CD14-positive monocyte (primary cell): Measurements from ENCODE around the gene SPPL3. TPM values are rescaled to one million over a fixed set of nuclear protein-coding genes. Genes with fewer than 3 reads are reported as not detected.

Experiments
- DNase-seq, 3 donors: peaks; one replicate each; pipeline ENCODE4 v3.0.0-alpha.2; 2011 to 2022
- H2AFZ ChIP-seq: 2 replicates; pipeline ENCODE4 v1.6.0; 2012; ENCODE audit warnings: mild to moderate bottlenecking, low read depth, low read length, inconsistent platforms; ENCODE audit not compliant: insufficient read depth, poor library complexity, severe bottlenecking
- H3K27ac ChIP-seq, 2 donors: 1 replicate in 1 of 2; 2 replicates in 1 of 2; pipeline ENCODE4 v1.5.1; 2012 to 2013; ENCODE audit warnings: low read length in 2 of 2, control low read depth in 1 of 2, inconsistent platforms in 1 of 2, low read depth in 1 of 2, mild to moderate bottlenecking in 1 of 2
- H3K27me3 ChIP-seq, 2 donors: one replicate each; pipeline versions ENCODE4 v1.6.0 to v1.6.1; 2011 to 2013; ENCODE audit warnings: low read length in 2 of 2; ENCODE audit not compliant: control insufficient read depth in 2 of 2, insufficient read depth in 2 of 2
- H3K36me3 ChIP-seq, 2 donors: replicated peaks in 1 of 2; 1 replicate in 1 of 2; 2 replicates in 1 of 2; pipeline versions ENCODE4 v1.5.1 to v1.6.1; 2012 to 2013; ENCODE audit warnings: low read length in 2 of 2, control low read depth in 1 of 2, inconsistent platforms in 1 of 2, mild to moderate bottlenecking in 1 of 2; ENCODE audit not compliant: insufficient read depth in 2 of 2, control insufficient read depth in 1 of 2
- H3K4me1 ChIP-seq, 2 donors: 1 replicate in 1 of 2; 2 replicates in 1 of 2; pipeline versions ENCODE4 v1.5.1 to v1.6.1; 2012 to 2013; ENCODE audit warnings: low read length in 2 of 2, control low read depth in 1 of 2, inconsistent platforms in 1 of 2, mild to moderate bottlenecking in 1 of 2, moderate library complexity in 1 of 2; ENCODE audit not compliant: insufficient read depth in 2 of 2, control insufficient read depth in 1 of 2
- H3K4me2 ChIP-seq: replicated peaks from 2 replicates; pipeline ENCODE3; 2012; ENCODE audit warnings: low read length, moderate library complexity, mild to moderate bottlenecking; ENCODE audit not compliant: poor library complexity, severe bottlenecking; ENCODE audit errors: extremely low read depth
- H3K4me3 ChIP-seq, 3 experiments: fragments of 200-600 bp in 1 of 3; sonication (generic) in 1 of 3; replicated peaks in 1 of 3; 1 replicate in 2 of 3; 2 replicates in 1 of 3; pipeline ENCODE4 v1.5.1; 2011 to 2013; ENCODE audit warnings: low read length in 3 of 3, mild to moderate bottlenecking in 3 of 3, control low read depth in 2 of 3, low read depth in 2 of 3, inconsistent platforms in 1 of 3, moderate library complexity in 1 of 3
- H3K79me2 ChIP-seq: 2 replicates; pipeline ENCODE4 v1.6.0; 2012; ENCODE audit warnings: mild to moderate bottlenecking, control low read depth, inconsistent platforms, low read length, moderate library complexity; ENCODE audit not compliant: insufficient read depth
- H3K9ac ChIP-seq: 2 replicates; pipeline ENCODE4 v1.6.0; 2017; ENCODE audit warnings: low read length, mild to moderate bottlenecking; ENCODE audit not compliant: insufficient read depth, poor library complexity, severe bottlenecking
- H3K9me3 ChIP-seq, 2 donors: replicated peaks in 1 of 2; 1 replicate in 1 of 2; 2 replicates in 1 of 2; pipeline versions ENCODE4 v1.5.1 to v1.6.1; 2012 to 2013; ENCODE audit warnings: low read length in 2 of 2, control low read depth in 1 of 2; ENCODE audit not compliant: control insufficient read depth in 1 of 2, insufficient read depth in 1 of 2
- H4K20me1 ChIP-seq: 2 replicates; pipeline ENCODE4 v1.6.0; 2012; ENCODE audit warnings: mild to moderate bottlenecking, low read length, control low read depth, moderate library complexity; ENCODE audit not compliant: insufficient read depth
- H3K27ac Mint-ChIP-seq, 7 donors: one replicate each; pipeline ENCODE4 v1.8.0; 2020; ENCODE audit warnings: mild to moderate bottlenecking in 7 of 7, mixed read lengths in 7 of 7, moderate library complexity in 6 of 7, inconsistent platforms in 2 of 7
- H3K27me3 Mint-ChIP-seq, 3 donors: one replicate each; pipeline ENCODE4 v1.8.0; 2021 to 2022; ENCODE audit warnings: low read depth in 3 of 3, mild to moderate bottlenecking in 3 of 3, mixed read lengths in 3 of 3, moderate library complexity in 3 of 3, inconsistent platforms in 1 of 3
- H3K36me3 Mint-ChIP-seq, 2 donors: one replicate each; pipeline ENCODE4 v1.8.0; 2020; ENCODE audit warnings: mixed read lengths in 2 of 2, inconsistent platforms in 1 of 2, mild to moderate bottlenecking in 1 of 2
- H3K4me1 Mint-ChIP-seq: one replicate; pipeline ENCODE4 v1.8.0; 2020; ENCODE audit warnings: mild to moderate bottlenecking, mixed read lengths
- H3K4me3 Mint-ChIP-seq, 2 donors: one replicate each; pipeline ENCODE4 v1.8.0; 2020; ENCODE audit warnings: mild to moderate bottlenecking in 2 of 2, mixed read lengths in 2 of 2, moderate library complexity in 1 of 2
- H3K9me3 Mint-ChIP-seq, 7 donors: one replicate each; pipeline ENCODE4 v1.8.0; 2020 to 2022; ENCODE audit warnings: mixed read lengths in 7 of 7, mild to moderate bottlenecking in 6 of 7, moderate library complexity in 6 of 7, inconsistent platforms in 2 of 7
- CTCF ChIP-seq: fragments of 200-600 bp; IDR thresholded peaks from one replicate; pipeline ENCODE4 v1.8.0; 2022; ENCODE audit warnings: antibody characterized with exemption, mild to moderate bottlenecking
- WGBS: methylation state at CpG from one replicate; pipeline ENCODE4 v1.1.5; 2013; ENCODE audit warnings: missing lambda C conversion rate; ENCODE audit not compliant: insufficient coverage; 5-methylcytosine and 5-hydroxymethylcytosine counted together
- intact Hi-C, 2 donors: fragments of 100-400 bp; cut with micrococcal nuclease; formaldehyde crosslinking; loops; one replicate each; pipeline versions ENCODE4 v1.15.0 to v1.15.1; 2023
- polyA plus RNA-seq, 3 donors: library from polyadenylated mRNA; depleted of rRNA in 1 of 3; unstranded in 2 of 3; stranded (reverse) in 1 of 3; fragments of 300-500 nt in 2 of 3; fragments of >200 nt in 1 of 3; fragmentation: Illumina TruSeq in 2 of 3; gene quantifications; 1 replicate in 2 of 3; 2 replicates in 1 of 3; pipeline ENCODE4 v1.2.3, GENCODE V29; 2012 to 2021

The SPPL3 gene
- polyA plus RNA-seq, 3 donors = 14.5 to 18.6 (median 18.5) TPM

GRCh38 chr12:120757226-120757742 lies 146.9 kb downstream of the SPPL3 start:
- no peak overlapping the region for H3K27ac ChIP-seq
- DNase-seq = no peak
- Mint-ChIP-seq H3K27ac (no peak overlapping the region), H3K4me1 (no peaks in the 10 kb centered on the region), H3K4me3 (no peak overlapping the region), H3K36me3 (peaks cover 22 to 26% of the 10 kb centered on the region in 2 donors), H3K27me3 (peaks cover 0 to 9% (median 6%) of the 10 kb centered on the region in 3 donors), H3K9me3 (peaks cover 4 to 21% (median 15%) of the 10 kb centered on the region in 7 donors)
- H3K79me2 ChIP-seq = no peaks in the 10 kb centered on the region
- no peak overlapping the region for H3K4me2 ChIP-seq
- TF ChIP-seq CTCF = no peak
- H2AFZ ChIP-seq = no peak overlapping the region
- H3K36me3 ChIP-seq = peaks cover 18 to 27% of the 10 kb centered on the region in 2 donors
- H3K4me3 ChIP-seq = no peak overlapping the region
- H4K20me1 ChIP-seq = no peaks in the 10 kb centered on the region
- H3K27me3 ChIP-seq = no peaks in the 10 kb centered on the region
- no peak overlapping the region for H3K9ac ChIP-seq
- H3K4me1 ChIP-seq = no peaks in the 10 kb centered on the region
- 86% methylated on average over 3 of the region's 4 CpGs for WGBS
- intact Hi-C loops = no loop called here
- peaks cover 6% of the 10 kb centered on the region in 2 donors for H3K9me3 ChIP-seq

- H3K27ac ChIP-seq = no peak overlapping the region
- H3K4me3 ChIP-seq = no peak overlapping the region
- H2AFZ ChIP-seq = no peak overlapping the region
- H3K4me1 ChIP-seq = no peaks in the 10 kb centered on the region
- H3K4me2 ChIP-seq = no peak overlapping the region
- H3K9me3 ChIP-seq = peaks cover 6% of the 10 kb centered on the region in 2 donors
- H4K20me1 ChIP-seq = no peaks in the 10 kb centered on the region
- DNase-seq = no peak
- no peak for TF ChIP-seq CTCF
- no peaks in the 10 kb centered on the region for H3K27me3 ChIP-seq
- H3K4me1 Mint-ChIP-seq = no peaks in the 10 kb centered on the region
- no peak overlapping the region for H3K9ac ChIP-seq
- no peaks in the 10 kb centered on the region for H3K79me2 ChIP-seq
- H3K27me3 Mint-ChIP-seq = peaks cover 2 to 13% (median 9%) of the 10 kb centered on the region in 3 donors
- peaks cover 2 to 5% of the 10 kb centered on the region in 2 donors for H3K36me3 Mint-ChIP-seq
- peaks cover 4 to 21% (median 15%) of the 10 kb centered on the region in 7 donors for H3K9me3 Mint-ChIP-seq
- no peak overlapping the region for H3K27ac Mint-ChIP-seq
- H3K36me3 ChIP-seq = peaks cover 0 to 7% of the 10 kb centered on the region in 2 donors
- intact Hi-C loops = no loop called here
- H3K4me3 Mint-ChIP-seq = no peak overlapping the region
Measured at GRCh38 chr12:120755269-120755668, 148.9 kb downstream of the SPPL3 start.
